GM19455 (cell line): Measurements from ENCODE around the gene CIC.

ENCODE experiments used
- ATAC-seq: cut with Tn5 transposase; IDR thresholded peaks from one replicate; pipeline ENCODE4 v1.9.1; 2021; ENCODE audit not compliant: unreplicated experiment

CIC gene

GRCh38 chr19:42268704-42269477 lies at the start of gene CIC:
Gene CIC (plus strand): TSS chr19:42269252. CDS start chr19:42271784, 2,532 bp downstream.
- ATAC-seq = peak; percentile 81

- peak; percentile 42 for ATAC-seq
Measured at GRCh38 chr19:42219812-42220750, 49.0 kb upstream of the CIC start, which contains the start of gene ZNF526. Gene ZNF526 (plus strand): TSS chr19:42220312. CDS start chr19:42224404, 4,092 bp downstream.

- no peak for ATAC-seq
Measured at GRCh38 chr19:42220751-42221097, 48.3 kb upstream of the CIC start.

GRCh38 chr19:42224940-42225717 lies 43.9 kb upstream of the CIC start:
- no peak for ATAC-seq

GRCh38 chr19:42225718-42226292 lies 43.2 kb upstream of the CIC start:
- no peak for ATAC-seq

- no peak for ATAC-seq
Measured at GRCh38 chr19:42226886-42227285, 42.2 kb upstream of the CIC start.

- no peak for ATAC-seq
Measured at GRCh38 chr19:42228641-42229040, 40.4 kb upstream of the CIC start.

GRCh38 chr19:42229301-42229854 lies 39.7 kb upstream of the CIC start:
- ATAC-seq = no peak

GRCh38 chr19:42229855-42230351 lies 39.1 kb upstream of the CIC start:
- no peak for ATAC-seq

GRCh38 chr19:42230571-42230970 lies 38.5 kb upstream of the CIC start:
- ATAC-seq = no peak

- ATAC-seq = no peak
Measured at GRCh38 chr19:42232435-42232834, 36.6 kb upstream of the CIC start.

- no peak for ATAC-seq
Measured at GRCh38 chr19:42233106-42233505, 35.9 kb upstream of the CIC start.

GRCh38 chr19:42233678-42234292 lies 35.3 kb upstream of the CIC start:
- no peak for ATAC-seq

- ATAC-seq = no peak
Measured at GRCh38 chr19:42234364-42234763, 34.7 kb upstream of the CIC start.

- no peak for ATAC-seq
Measured at GRCh38 chr19:42235181-42235580, 33.9 kb upstream of the CIC start.

- ATAC-seq = no peak
Measured at GRCh38 chr19:42239544-42240220, 29.4 kb upstream of the CIC start.

- ATAC-seq = no peak
Measured at GRCh38 chr19:42241279-42241678, 27.8 kb upstream of the CIC start.

- ATAC-seq = peak; percentile 2
Measured at GRCh38 chr19:42242069-42242511, 27.0 kb upstream of the CIC start.
